Mesendoderm (in vitro differentiated cells): Measurements from ENCODE around the gene KNCN.

Experiments used
- DNase-seq: peaks from one replicate; pipeline ENCODE4 v3.0.0; 2013
- H2AK5ac ChIP-seq: 2 replicates; pipeline ENCODE4 v1.6.1; 2013; ENCODE audit warnings: low read length, inconsistent platforms
- H2BK120ac ChIP-seq: 2 replicates; pipeline ENCODE4 v1.6.1; 2013; ENCODE audit warnings: low read depth, mild to moderate bottlenecking, low read length, moderate library complexity, mixed read lengths
- H2BK15ac ChIP-seq: replicated peaks from 2 replicates; pipeline ENCODE4 v1.6.1; 2013; ENCODE audit warnings: low read depth, mild to moderate bottlenecking, moderate library complexity
- H2BK5ac ChIP-seq: 2 replicates; pipeline ENCODE4 v1.6.1; 2013; ENCODE audit warnings: low read length, inconsistent platforms
- H3K18ac ChIP-seq: 2 replicates; pipeline ENCODE4 v1.6.1; 2013; ENCODE audit warnings: mild to moderate bottlenecking, low read length, mixed read lengths
- H3K23ac ChIP-seq: one replicate; pipeline ENCODE4 v1.6.1; 2013; ENCODE audit warnings: low read length
- H3K27ac ChIP-seq: 2 replicates; pipeline ENCODE4 v1.5.1; 2013; ENCODE audit warnings: low read depth, mild to moderate bottlenecking, inconsistent platforms, low read length, moderate library complexity
- H3K27me3 ChIP-seq: 2 replicates; pipeline ENCODE4 v1.6.1; 2013; ENCODE audit warnings: low read length, control low read depth, mild to moderate bottlenecking, inconsistent platforms; ENCODE audit not compliant: insufficient read depth, poor library complexity
- H3K36me3 ChIP-seq: 2 replicates; pipeline ENCODE4 v1.6.1; 2013; ENCODE audit warnings: low read length, inconsistent platforms; ENCODE audit not compliant: control insufficient read depth, insufficient read depth
- H3K4ac ChIP-seq: one replicate; pipeline ENCODE4 v1.6.1; 2013; ENCODE audit warnings: low read depth, mild to moderate bottlenecking, low read length, moderate library complexity
- H3K4me1 ChIP-seq: 2 replicates; pipeline ENCODE4 v1.6.1; 2013; ENCODE audit warnings: low read depth, low read length, inconsistent platforms; ENCODE audit not compliant: control insufficient read depth
- H3K4me2 ChIP-seq: 2 replicates; pipeline ENCODE4 v1.6.1; 2013; ENCODE audit warnings: low read length
- H3K4me3 ChIP-seq: 2 replicates; pipeline ENCODE4 v1.5.1; 2013; ENCODE audit warnings: mild to moderate bottlenecking, low read length
- H3K56ac ChIP-seq: one replicate; pipeline ENCODE4 v1.6.1; 2013; ENCODE audit warnings: low read length
- H3K79me1 ChIP-seq: 2 replicates; pipeline ENCODE4 v1.6.1; 2013; ENCODE audit warnings: low read length, inconsistent platforms
- H3K79me2 ChIP-seq: 2 replicates; pipeline ENCODE4 v1.6.1; 2013; ENCODE audit warnings: mild to moderate bottlenecking, low read length; ENCODE audit not compliant: control insufficient read depth, insufficient read depth
- H3K9ac ChIP-seq: 2 replicates; pipeline ENCODE4 v1.6.1; 2013; ENCODE audit warnings: low read length, inconsistent platforms
- H4K5ac ChIP-seq: one replicate; pipeline ENCODE4 v1.6.1; 2013; ENCODE audit warnings: low read length
- H4K8ac ChIP-seq: one replicate; pipeline ENCODE4 v1.6.1; 2013; ENCODE audit warnings: low read depth, mild to moderate bottlenecking, control low read depth, low read length, moderate library complexity
- WGBS: extraction: QIAGEN DNeasy Blood & Tissue Kit; methylation state at CpG from one replicate; pipeline ENCODE4 v1.1.7; 2013; ENCODE audit warnings: low lambda C conversion rate, missing lambda C conversion rate; ENCODE audit not compliant: insufficient coverage; ENCODE audit errors: extremely low coverage; 5-methylcytosine and 5-hydroxymethylcytosine counted together

KNCN gene

GRCh38 chr1:46515576-46515975 is 35.9 kb downstream of the KNCN start:
- Histone ChIP-seq H3K9ac (no peak overlapping the region), H2BK120ac (no peak overlapping the region), H3K4ac (no peak overlapping the region), H3K79me2 (no peaks in the 10 kb centered on the region), H3K23ac (no peak overlapping the region), H2BK15ac (no peak overlapping the region), H2AK5ac (no peak overlapping the region), H3K56ac (peak overlapping the region; percentile 17), H3K36me3 (no peaks in the 10 kb centered on the region), H4K5ac (no peak overlapping the region), H3K27ac (no peak overlapping the region), H3K79me1 (no peaks in the 10 kb centered on the region), H3K4me2 (no peak overlapping the region), H2BK5ac (no peak overlapping the region), H4K8ac (no peak overlapping the region), H3K27me3 (no peaks in the 10 kb centered on the region), H3K4me1 (peaks cover 15% of the 10 kb centered on the region), H3K18ac (no peak overlapping the region), H3K4me3 (no peak overlapping the region)
- WGBS: no CpG with 5 or more reads among the region's 6 CpGs
- DNase-seq: no peak

DNA sequence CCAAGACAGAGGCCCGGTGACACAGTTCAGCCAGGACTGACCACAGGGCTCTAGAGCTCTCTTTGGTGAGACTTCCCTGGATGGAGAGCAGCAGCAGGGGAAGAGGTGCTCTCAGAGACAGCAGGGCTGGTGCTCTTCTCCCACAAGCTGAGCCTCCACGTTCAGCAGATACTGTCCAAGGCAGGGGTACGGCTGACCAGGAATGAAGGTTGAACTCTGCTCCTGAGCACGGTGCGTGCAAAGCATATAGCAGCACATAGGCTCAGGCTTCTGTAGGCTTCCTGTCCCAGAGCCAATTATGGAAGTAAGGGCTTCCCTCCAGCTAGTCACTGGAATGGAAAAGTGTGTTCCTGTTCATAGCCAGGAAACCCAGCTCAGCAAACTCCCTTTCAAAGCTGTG is 37.9 kb downstream of the KNCN start:
- H3K79me2 ChIP-seq: no peaks in the 10 kb centered on the region
- no peaks in the 10 kb centered on the region for H3K27me3 ChIP-seq
- no peak overlapping the region for H3K9ac ChIP-seq
- no peak overlapping the region for H3K23ac ChIP-seq
- no peak overlapping the region for H2BK120ac ChIP-seq
- H3K4me3 ChIP-seq: no peak overlapping the region
- no peak overlapping the region for H3K4ac ChIP-seq
- H3K4me1 ChIP-seq: peaks cover 11% of the 10 kb centered on the region
- H2BK15ac ChIP-seq: no peak overlapping the region
- no peak overlapping the region for H3K56ac ChIP-seq
- H3K79me1 ChIP-seq: no peaks in the 10 kb centered on the region
- H3K18ac ChIP-seq: no peak overlapping the region
- no peak for DNase-seq
- no peak overlapping the region for H3K27ac ChIP-seq
- H2AK5ac ChIP-seq: peak overlapping the region; percentile 22
- no peak overlapping the region for H2BK5ac ChIP-seq
- no CpG with 5 or more reads among the region's 5 CpGs for WGBS
- H3K36me3 ChIP-seq: no peaks in the 10 kb centered on the region
- H4K5ac ChIP-seq: no peak overlapping the region
- no peak overlapping the region for H4K8ac ChIP-seq
- no peak overlapping the region for H3K4me2 ChIP-seq

GRCh38 chr1:46512792-46513190 is 38.7 kb downstream of the KNCN start:
- Histone ChIP-seq H2BK120ac (no peak overlapping the region), H3K18ac (no peak overlapping the region), H3K36me3 (no peaks in the 10 kb centered on the region), H2AK5ac (no peak overlapping the region), H4K8ac (no peak overlapping the region), H2BK15ac (no peak overlapping the region), H3K9ac (no peak overlapping the region), H2BK5ac (no peak overlapping the region), H3K56ac (no peak overlapping the region), H3K4me3 (no peak overlapping the region), H3K27me3 (no peaks in the 10 kb centered on the region), H3K79me1 (no peaks in the 10 kb centered on the region), H3K23ac (no peak overlapping the region), H3K4ac (no peak overlapping the region), H3K4me2 (no peak overlapping the region), H3K79me2 (no peaks in the 10 kb centered on the region), H4K5ac (no peak overlapping the region), H3K4me1 (peaks cover 9% of the 10 kb centered on the region), H3K27ac (no peak overlapping the region)
- no peak for DNase-seq
- no CpG with 5 or more reads among the region's 6 CpGs for WGBS

- Histone ChIP-seq H3K79me1 (no peaks in the 10 kb centered on the region), H2BK15ac (no peak overlapping the region), H3K79me2 (no peaks in the 10 kb centered on the region), H3K4me3 (no peak overlapping the region), H3K4ac (no peak overlapping the region), H3K27me3 (no peaks in the 10 kb centered on the region), H3K4me2 (no peak overlapping the region), H3K9ac (no peak overlapping the region), H2BK5ac (no peak overlapping the region), H2BK120ac (no peak overlapping the region), H3K18ac (no peak overlapping the region), H4K8ac (no peak overlapping the region), H3K27ac (no peak overlapping the region), H3K4me1 (peaks cover 9% of the 10 kb centered on the region), H3K56ac (peak overlapping the region; percentile 25), H2AK5ac (no peak overlapping the region), H4K5ac (no peak overlapping the region), H3K23ac (peak overlapping the region; percentile 45), H3K36me3 (no peaks in the 10 kb centered on the region)
- WGBS: no CpG with 5 or more reads among the region's 23 CpGs
- no peak for DNase-seq
Observed at GRCh38 chr1:46512135-46512791, 39.2 kb downstream of the KNCN start.

GRCh38 chr1:46510998-46511365 is 40.5 kb downstream of the KNCN start:
- Histone ChIP-seq H3K4me1 (no peaks in the 10 kb centered on the region), H3K9ac (no peak overlapping the region), H2BK120ac (no peak overlapping the region), H3K36me3 (no peaks in the 10 kb centered on the region), H3K79me1 (no peaks in the 10 kb centered on the region), H3K4me2 (no peak overlapping the region), H2BK5ac (no peak overlapping the region), H2AK5ac (no peak overlapping the region), H3K79me2 (no peaks in the 10 kb centered on the region), H3K27ac (no peak overlapping the region), H4K8ac (no peak overlapping the region), H3K18ac (no peak overlapping the region), H2BK15ac (no peak overlapping the region), H3K4ac (no peak overlapping the region), H3K27me3 (no peaks in the 10 kb centered on the region), H4K5ac (no peak overlapping the region), H3K4me3 (no peak overlapping the region), H3K23ac (no peak overlapping the region), H3K56ac (no peak overlapping the region)
- no peak for DNase-seq
- no CpG with 5 or more reads among the region's 8 CpGs for WGBS

DNA sequence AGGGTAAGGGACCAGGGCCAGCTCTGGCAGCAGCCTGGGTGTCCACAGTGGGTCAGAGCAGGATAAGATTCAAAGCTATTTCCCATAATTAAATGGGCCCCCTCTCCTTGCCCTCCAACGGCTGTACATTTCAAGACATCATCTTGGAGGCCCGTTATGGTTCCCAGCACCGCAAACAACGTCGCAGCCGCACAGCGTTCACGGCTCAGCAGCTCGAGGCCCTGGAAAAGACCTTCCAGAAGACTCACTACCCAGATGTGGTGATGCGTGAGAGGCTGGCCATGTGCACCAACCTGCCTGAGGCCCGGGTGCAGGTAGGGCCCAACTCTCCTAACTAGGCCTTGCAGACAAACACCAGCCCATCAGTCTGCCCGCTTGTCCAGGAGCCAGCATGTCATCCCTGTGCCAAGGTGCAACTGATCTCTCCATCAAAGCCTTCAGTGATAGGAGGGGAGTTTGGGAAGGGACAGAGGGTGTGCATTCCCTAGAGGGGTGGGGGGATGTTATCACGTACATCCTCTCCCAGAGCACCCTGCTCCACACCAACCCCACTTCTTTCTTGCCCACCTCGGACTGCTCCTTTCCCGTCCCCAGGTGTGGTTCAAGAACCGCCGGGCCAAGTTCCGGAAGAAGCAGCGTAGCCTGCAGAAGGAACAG is 41.0 kb downstream of the KNCN start:
- no CpG with 5 or more reads among the region's 19 CpGs for WGBS
- H2BK15ac ChIP-seq: no peak overlapping the region
- H3K4me3 ChIP-seq: no peak overlapping the region
- no peaks in the 10 kb centered on the region for H3K79me1 ChIP-seq
- no peak overlapping the region for H4K8ac ChIP-seq
- no peak for DNase-seq
- no peak overlapping the region for H3K27ac ChIP-seq
- no peak overlapping the region for H3K23ac ChIP-seq
- H3K4ac ChIP-seq: no peak overlapping the region
- no peaks in the 10 kb centered on the region for H3K36me3 ChIP-seq
- H3K56ac ChIP-seq: no peak overlapping the region
- H4K5ac ChIP-seq: no peak overlapping the region
- H3K27me3 ChIP-seq: no peaks in the 10 kb centered on the region
- H3K79me2 ChIP-seq: no peaks in the 10 kb centered on the region
- H2BK5ac ChIP-seq: no peak overlapping the region
- no peak overlapping the region for H3K4me2 ChIP-seq
- H2BK120ac ChIP-seq: no peak overlapping the region
- H2AK5ac ChIP-seq: no peak overlapping the region
- H3K9ac ChIP-seq: no peak overlapping the region
- no peaks in the 10 kb centered on the region for H3K4me1 ChIP-seq
- no peak overlapping the region for H3K18ac ChIP-seq
